Stimulated activated memory B cell treated with anti-CD40 and anti-IgM and Interleukin-4, amounts not matched to agents 10 μg/mL and 1 μg/mL and 100 μg/mL, for 72 hours (primary cell): ENCODE results near the gene IL7R.

Experiments
- ATAC-seq: fragments of 150-1000 bp; cut with Tn5 transposase; 2 replicates; pipeline ENCODE4 v1.10.0; 2021
- H3K27ac Mint-ChIP-seq: one replicate; pipeline ENCODE4 v1.8.0; 2022; ENCODE audit warnings: mild to moderate bottlenecking, mixed read lengths
- H3K27me3 Mint-ChIP-seq: one replicate; pipeline ENCODE4 v1.8.0; 2022; ENCODE audit warnings: mixed read lengths
- H3K36me3 Mint-ChIP-seq: one replicate; pipeline ENCODE4 v1.8.0; 2022; ENCODE audit warnings: mixed read lengths
- H3K4me1 Mint-ChIP-seq: one replicate; pipeline ENCODE4 v1.8.0; 2022; ENCODE audit warnings: mixed read lengths
- H3K4me3 Mint-ChIP-seq: one replicate; pipeline ENCODE4 v1.8.0; 2022; ENCODE audit warnings: mild to moderate bottlenecking, moderate library complexity, mixed read lengths
- H3K9me3 Mint-ChIP-seq: one replicate; pipeline ENCODE4 v1.8.0; 2022; ENCODE audit warnings: mixed read lengths

Gene IL7R, protein sequence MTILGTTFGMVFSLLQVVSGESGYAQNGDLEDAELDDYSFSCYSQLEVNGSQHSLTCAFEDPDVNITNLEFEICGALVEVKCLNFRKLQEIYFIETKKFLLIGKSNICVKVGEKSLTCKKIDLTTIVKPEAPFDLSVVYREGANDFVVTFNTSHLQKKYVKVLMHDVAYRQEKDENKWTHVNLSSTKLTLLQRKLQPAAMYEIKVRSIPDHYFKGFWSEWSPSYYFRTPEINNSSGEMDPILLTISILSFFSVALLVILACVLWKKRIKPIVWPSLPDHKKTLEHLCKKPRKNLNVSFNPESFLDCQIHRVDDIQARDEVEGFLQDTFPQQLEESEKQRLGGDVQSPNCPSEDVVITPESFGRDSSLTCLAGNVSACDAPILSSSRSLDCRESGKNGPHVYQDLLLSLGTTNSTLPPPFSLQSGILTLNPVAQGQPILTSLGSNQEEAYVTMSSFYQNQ

DNA sequence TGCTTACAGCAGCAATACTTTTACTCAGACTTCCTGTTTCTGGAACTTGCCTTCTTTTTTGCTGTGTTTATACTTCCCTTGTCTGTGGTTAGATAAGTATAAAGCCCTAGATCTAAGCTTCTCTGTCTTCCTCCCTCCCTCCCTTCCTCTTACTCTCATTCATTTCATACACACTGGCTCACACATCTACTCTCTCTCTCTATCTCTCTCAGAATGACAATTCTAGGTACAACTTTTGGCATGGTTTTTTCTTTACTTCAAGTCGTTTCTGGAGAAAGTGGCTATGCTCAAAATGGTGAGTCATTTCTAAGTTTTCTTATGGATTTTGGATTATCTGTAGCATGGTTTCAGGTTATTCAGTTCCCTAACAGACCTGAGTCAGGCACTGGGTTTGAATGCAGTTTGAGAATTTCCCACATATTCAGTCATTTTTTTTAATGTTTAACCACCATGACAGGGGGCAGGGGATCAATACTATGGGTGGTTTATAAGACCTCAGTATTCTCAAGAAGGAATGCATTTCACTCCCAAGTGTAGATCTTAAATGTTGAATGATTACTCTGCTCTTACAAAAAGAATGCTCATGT, at the start of gene IL7R:
IL7R (plus strand) TSS at position 127 of the 587 bp plus-strand sequence; CDS start at position 214, 87 bp downstream.
- H3K36me3 Mint-ChIP-seq = no peaks in the 10 kb centered on the region
- H3K27ac Mint-ChIP-seq = no peak within 1 kb of the TSS
- H3K27me3 Mint-ChIP-seq = no peaks in the 10 kb centered on the region
- H3K4me1 Mint-ChIP-seq = no peaks in the 10 kb centered on the region
- no peak for ATAC-seq
- H3K4me3 Mint-ChIP-seq = no peak within 1 kb of the TSS
- peaks cover 3% of the 10 kb centered on the region for H3K9me3 Mint-ChIP-seq

DNA sequence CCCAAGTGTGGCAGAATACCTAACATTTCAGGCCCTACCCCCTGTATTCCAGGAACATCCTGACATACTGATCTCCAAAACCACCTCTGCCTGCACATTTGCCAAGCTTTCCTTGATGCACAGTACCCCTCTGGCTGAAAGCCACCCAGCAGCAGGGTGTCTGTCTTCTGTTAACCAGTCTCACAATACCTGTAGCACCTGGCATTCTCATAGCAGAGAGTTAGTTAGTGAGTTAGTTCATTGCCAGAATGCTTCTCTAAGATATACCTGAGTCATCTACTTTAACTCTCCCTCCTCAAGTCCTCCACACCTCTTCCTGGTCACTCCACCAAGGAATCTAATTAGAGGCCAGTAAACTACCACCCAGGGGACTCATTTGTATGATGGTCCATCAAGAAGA, 46.1 kb upstream of the IL7R start:
- Mint-ChIP-seq H3K36me3 (no peaks in the 10 kb centered on the region), H3K27ac (no peak overlapping the region), H3K4me3 (no peak overlapping the region), H3K4me1 (no peaks in the 10 kb centered on the region), H3K9me3 (no peaks in the 10 kb centered on the region), H3K27me3 (no peaks in the 10 kb centered on the region)
- ATAC-seq = no peak

DNA sequence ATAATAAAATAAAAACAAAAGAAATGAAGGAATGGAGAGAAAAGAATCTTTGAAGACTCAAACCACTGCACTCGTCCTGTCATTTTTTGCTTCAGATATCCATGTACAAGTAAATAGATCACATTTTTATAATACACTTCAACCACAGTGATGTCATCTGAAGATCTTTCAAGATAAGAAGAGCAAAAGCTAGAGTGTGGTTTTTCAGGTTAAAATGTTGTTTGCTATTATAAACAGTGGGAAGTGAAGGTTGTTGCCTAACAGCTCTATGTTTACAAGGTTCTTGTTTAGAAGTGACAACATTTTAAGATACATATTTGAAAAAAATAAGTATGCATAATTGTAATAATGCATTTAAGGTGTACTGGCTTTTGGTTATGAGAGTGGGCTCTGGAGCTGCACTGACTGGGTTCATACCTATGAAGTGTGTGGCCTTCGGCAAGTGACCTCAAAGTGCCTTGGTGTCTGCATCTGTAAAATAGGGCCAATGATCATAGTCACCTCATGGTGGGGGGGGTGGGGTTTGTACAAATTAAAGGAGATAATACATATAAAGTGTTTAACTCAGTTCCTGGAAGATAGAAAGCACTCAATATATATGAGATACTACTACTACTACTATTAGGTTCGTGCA, 45.5 kb upstream of the IL7R start:
- no peak overlapping the region for H3K27ac Mint-ChIP-seq
- no peaks in the 10 kb centered on the region for H3K4me1 Mint-ChIP-seq
- ATAC-seq = no peak
- H3K36me3 Mint-ChIP-seq = no peaks in the 10 kb centered on the region
- H3K4me3 Mint-ChIP-seq = no peak overlapping the region
- H3K9me3 Mint-ChIP-seq = no peaks in the 10 kb centered on the region
- H3K27me3 Mint-ChIP-seq = no peaks in the 10 kb centered on the region

DNA sequence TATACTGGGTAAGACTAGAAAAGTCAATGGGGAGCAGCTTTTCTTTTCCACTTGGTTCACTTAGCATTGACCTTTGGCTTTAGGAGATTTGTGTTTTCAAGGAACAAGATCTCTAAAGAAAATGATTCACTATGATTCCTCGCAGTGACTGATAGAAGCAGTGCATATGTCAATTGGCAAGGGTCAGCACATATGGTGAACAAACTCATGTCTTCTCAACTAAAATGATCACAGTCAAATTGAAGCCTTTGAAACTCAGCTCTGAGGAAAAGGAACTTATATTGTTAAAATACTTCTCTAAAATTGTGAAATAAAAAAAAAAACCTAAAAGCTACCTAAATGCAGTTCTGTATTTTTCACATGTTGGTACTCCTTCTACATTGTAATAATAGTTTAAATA, 43.2 kb upstream of the IL7R start:
- Mint-ChIP-seq H3K9me3 (no peaks in the 10 kb centered on the region), H3K4me3 (no peak overlapping the region), H3K4me1 (no peaks in the 10 kb centered on the region), H3K36me3 (no peaks in the 10 kb centered on the region), H3K27ac (no peak overlapping the region), H3K27me3 (no peaks in the 10 kb centered on the region)
- ATAC-seq = no peak

DNA sequence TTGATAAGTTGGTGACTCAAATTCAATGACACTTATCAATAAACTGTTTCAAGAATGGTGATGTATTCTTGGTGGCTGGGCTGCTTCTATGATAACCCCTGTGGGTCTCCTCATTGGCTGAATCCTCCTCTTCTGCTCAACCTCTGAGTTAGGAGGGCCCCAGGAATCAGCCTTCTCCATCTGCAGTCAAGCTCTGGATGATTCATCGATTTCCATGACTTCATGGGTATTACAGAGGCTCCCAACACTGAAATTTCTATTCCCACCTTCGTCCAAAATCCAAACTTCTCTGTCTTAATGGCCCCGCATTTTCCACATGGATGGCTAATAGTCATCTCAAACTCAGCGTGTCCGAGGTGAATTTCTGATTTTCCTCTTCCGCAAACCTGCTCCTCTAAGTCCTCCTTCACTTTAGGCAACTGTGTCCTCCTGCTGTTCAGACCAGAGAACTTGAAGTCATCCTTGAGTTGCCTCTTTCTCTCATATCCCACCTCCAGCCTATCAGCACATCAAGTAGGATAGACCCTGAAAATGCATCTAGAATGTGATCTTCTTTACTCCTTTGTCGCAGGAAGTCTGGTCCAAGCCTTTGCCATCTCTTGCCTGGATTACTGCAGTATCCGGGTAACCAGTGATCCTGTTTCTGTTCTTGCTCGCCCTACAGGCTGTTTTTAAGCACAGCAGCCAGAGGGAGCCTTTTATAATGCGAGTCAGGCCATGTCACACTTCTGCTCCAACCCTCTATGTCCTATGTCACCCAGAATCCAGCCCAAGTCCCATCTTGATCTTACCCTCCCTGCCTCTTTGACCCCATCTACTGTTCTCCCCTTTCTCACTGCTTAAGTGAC, 41.4 kb upstream of the IL7R start:
- Mint-ChIP-seq H3K9me3 (no peaks in the 10 kb centered on the region), H3K36me3 (no peaks in the 10 kb centered on the region), H3K27me3 (no peaks in the 10 kb centered on the region), H3K27ac (no peak overlapping the region), H3K4me1 (no peaks in the 10 kb centered on the region), H3K4me3 (no peak overlapping the region)
- ATAC-seq = no peak

DNA sequence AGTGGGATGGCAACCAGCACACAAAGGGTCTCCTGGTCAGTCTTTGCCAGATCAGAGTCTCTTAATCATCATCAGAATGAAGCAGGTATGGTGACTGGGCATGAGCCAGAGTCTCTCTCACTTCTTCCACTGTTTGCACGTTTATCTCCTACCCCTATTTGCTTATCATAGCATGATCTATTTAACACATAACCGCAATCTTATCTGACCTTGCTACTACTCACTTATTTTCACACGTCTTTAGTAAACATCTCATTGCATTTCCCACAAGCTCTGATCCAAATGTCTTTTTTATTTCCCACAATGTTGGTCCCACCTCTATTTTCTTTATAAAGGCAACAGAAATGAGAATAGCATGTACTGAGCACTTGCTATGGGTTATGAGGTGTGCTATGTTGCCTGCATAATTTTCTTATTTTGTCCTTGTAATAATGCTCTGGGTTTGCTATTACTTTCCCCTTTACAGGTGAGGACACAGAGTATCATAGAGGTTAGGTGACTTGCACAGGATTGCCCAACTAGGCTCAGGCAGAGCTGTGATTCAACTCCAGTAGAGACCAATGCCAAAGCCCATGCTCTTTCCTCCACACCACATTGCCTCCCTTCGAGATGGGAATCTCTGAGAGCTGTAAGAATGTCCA, 39.7 kb upstream of the IL7R start:
- H3K27me3 Mint-ChIP-seq = no peaks in the 10 kb centered on the region

DNA sequence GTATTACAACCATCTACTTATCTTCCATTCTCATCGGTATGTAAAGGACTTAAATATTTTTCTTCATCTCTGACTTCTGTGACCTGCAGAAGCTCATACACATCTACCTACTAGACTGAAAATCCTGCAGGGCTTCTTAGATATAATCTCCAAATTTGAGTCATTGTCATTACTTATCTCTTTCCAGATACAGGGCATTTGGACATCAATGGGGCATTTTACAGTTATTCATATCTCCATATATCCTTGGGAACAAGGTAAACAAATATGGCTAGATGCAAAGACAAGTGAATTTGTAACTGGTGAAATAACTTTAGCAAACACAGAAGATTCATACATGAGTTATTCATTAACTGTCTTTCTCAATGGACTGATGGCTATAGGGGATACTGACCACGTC, 37.7 kb upstream of the IL7R start:
- Mint-ChIP-seq H3K27me3 (no peaks in the 10 kb centered on the region), H3K9me3 (no peaks in the 10 kb centered on the region), H3K4me1 (no peaks in the 10 kb centered on the region), H3K27ac (no peak overlapping the region), H3K36me3 (no peaks in the 10 kb centered on the region), H3K4me3 (no peak overlapping the region)
- ATAC-seq = no peak

More for the DNA sequence above, 39.7 kb upstream of the IL7R start:
- ATAC-seq = peak; percentile 18
- Mint-ChIP-seq H3K4me1 (no peaks in the 10 kb centered on the region), H3K27ac (no peak overlapping the region), H3K9me3 (no peaks in the 10 kb centered on the region), H3K4me3 (no peak overlapping the region), H3K36me3 (no peaks in the 10 kb centered on the region)

DNA sequence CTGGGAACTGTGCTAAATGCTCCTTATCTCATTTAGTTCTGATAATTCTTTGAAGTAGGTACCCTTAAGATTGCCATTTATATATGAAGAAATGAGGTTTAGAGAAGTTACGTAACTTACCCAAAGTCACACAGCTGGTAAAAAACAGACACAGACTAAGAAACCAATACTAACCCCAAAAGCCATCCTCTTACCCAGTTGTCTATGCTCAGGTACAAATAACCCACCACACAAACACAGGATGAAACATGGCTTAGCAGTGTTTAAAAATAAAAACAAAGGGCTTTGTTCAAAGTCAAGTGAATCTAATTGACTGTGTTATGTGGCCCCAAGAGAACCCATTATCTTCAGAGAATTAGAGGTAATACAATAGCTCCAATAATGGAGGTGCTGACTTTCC, 37.0 kb upstream of the IL7R start:
- no peak overlapping the region for H3K27ac Mint-ChIP-seq
- H3K36me3 Mint-ChIP-seq = no peaks in the 10 kb centered on the region
- no peak for ATAC-seq
- H3K4me3 Mint-ChIP-seq = no peak overlapping the region
- H3K4me1 Mint-ChIP-seq = no peaks in the 10 kb centered on the region
- H3K27me3 Mint-ChIP-seq = no peaks in the 10 kb centered on the region
- no peaks in the 10 kb centered on the region for H3K9me3 Mint-ChIP-seq

DNA sequence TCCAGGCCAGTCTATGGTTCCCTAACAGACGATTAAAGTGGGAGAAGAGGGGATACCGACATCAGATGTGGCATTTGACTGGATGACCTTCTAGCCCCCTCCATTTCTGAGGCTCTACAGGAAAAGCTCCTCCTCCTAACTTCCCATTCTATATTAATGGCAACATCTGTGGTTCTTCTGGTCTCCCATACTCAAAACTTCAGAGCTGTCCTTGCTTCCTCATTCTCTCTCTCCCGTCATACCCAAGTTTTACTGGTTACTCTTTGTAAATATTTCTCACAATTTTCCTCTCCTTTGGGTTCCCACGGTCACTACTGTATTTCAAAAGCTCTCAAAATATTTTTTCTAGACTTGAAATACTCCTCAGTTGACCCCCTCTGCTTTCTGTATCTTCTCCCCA, 36.0 kb upstream of the IL7R start:
- H3K4me1 Mint-ChIP-seq = no peaks in the 10 kb centered on the region
- no peak overlapping the region for H3K27ac Mint-ChIP-seq
- no peaks in the 10 kb centered on the region for H3K9me3 Mint-ChIP-seq
- ATAC-seq = no peak
- no peaks in the 10 kb centered on the region for H3K27me3 Mint-ChIP-seq
- no peak overlapping the region for H3K4me3 Mint-ChIP-seq
- no peaks in the 10 kb centered on the region for H3K36me3 Mint-ChIP-seq

DNA sequence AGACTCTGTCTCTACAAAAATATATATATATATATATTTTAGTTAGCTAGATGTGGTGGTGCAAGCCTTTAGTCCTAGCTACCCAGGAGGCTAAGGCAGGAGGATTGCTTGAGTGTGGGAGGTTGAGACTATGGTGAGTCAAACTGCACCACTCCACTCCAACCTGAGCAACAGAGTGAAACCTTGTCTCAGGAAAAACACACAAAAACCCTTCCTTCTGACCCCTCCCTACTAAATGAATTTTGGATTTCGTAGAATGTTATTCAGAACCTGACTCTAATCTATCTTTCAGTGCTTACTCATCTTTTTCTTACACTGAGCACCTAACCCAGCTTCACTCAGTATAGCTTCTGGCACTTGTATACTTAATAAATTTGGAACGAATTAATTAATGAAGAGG, 35.2 kb upstream of the IL7R start:
- no peaks in the 10 kb centered on the region for H3K9me3 Mint-ChIP-seq
- no peaks in the 10 kb centered on the region for H3K27me3 Mint-ChIP-seq
- no peaks in the 10 kb centered on the region for H3K36me3 Mint-ChIP-seq
- no peak for ATAC-seq
- H3K27ac Mint-ChIP-seq = no peak overlapping the region
- H3K4me3 Mint-ChIP-seq = no peak overlapping the region
- no peaks in the 10 kb centered on the region for H3K4me1 Mint-ChIP-seq

DNA sequence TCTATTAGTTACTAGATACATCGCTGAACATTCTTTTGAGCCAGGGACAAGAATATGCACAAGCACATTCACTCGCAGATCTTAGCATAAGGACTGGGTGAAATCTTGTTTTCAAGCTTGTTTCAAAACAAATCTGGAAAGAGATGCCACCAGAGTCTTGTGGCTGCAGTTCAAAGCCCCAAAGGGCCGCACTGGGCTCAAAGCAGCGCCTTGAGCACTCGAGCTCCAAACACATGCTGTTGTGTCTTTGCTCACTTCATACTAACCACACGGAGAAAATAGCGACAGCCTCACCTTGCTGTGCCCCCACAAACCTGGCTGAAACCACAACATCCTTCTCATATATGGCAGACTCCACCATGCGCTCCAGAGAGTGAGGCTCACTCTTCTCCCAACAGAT, 34.2 kb upstream of the IL7R start:
- no peaks in the 10 kb centered on the region for H3K36me3 Mint-ChIP-seq
- H3K4me1 Mint-ChIP-seq = no peaks in the 10 kb centered on the region
- no peak overlapping the region for H3K4me3 Mint-ChIP-seq
- no peaks in the 10 kb centered on the region for H3K27me3 Mint-ChIP-seq
- no peak for ATAC-seq
- no peak overlapping the region for H3K27ac Mint-ChIP-seq
- H3K9me3 Mint-ChIP-seq = no peaks in the 10 kb centered on the region

DNA sequence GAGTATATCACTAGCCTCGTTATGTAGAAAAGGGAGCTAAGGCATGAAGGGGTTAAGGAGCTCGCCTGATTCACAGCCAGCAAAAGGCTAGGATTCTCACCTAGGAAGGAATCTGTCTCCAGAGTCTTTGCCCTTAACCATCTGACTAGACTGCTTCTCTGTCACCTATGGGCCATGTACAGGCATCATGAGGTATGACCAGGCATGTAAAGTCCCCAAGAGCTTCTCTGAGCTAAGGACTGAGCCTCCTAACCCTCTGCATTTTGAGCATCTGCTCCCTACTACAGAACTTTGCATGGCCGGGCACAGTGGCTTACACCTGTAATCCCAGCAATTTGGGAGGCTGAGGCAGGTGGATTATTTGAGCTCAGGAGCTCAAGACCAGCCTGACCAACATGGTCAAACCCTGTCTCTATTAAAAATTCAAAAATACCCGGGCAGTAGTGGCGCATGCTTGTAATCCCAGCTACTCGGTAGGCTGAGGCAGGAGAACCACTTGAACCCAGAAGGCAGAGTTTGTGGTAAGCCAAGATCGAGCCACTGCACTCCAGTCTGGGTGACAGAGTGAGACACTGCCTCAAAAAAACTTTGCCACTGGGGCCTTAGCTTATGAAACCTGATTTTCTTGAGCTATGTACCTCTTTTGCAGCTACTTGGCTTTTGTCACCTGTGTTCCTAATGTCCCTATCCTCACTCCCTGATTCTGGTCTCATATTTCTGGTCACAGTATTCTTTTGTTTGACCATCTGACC, 33.2 kb upstream of the IL7R start:
- no peaks in the 10 kb centered on the region for H3K27me3 Mint-ChIP-seq
- no peak overlapping the region for H3K27ac Mint-ChIP-seq
- no peaks in the 10 kb centered on the region for H3K36me3 Mint-ChIP-seq
- no peak for ATAC-seq
- H3K4me1 Mint-ChIP-seq = no peaks in the 10 kb centered on the region
- H3K9me3 Mint-ChIP-seq = no peaks in the 10 kb centered on the region
- H3K4me3 Mint-ChIP-seq = no peak overlapping the region

DNA sequence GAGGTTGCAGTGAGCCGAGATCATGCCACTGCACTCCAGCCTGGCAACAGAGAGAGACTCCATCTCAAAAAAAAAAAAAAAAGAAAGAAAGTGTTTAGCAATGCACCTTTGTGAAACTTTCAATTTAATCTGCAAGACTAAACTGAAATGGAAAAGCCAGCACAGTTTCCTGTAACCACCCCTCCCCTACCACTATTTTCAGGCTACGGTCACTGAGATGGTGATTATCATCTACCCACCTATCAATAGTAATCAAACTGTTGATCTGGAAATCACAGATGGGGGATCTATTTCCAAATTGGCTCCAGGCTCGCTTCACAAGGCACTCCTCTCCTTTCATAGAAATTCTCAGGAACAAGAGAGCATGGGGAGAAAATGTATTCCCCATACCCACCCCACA, 30.6 kb upstream of the IL7R start:
- H3K4me3 Mint-ChIP-seq = no peak overlapping the region
- no peak overlapping the region for H3K27ac Mint-ChIP-seq
- no peaks in the 10 kb centered on the region for H3K4me1 Mint-ChIP-seq
- no peak for ATAC-seq
- no peaks in the 10 kb centered on the region for H3K9me3 Mint-ChIP-seq
- no peaks in the 10 kb centered on the region for H3K36me3 Mint-ChIP-seq
- H3K27me3 Mint-ChIP-seq = no peaks in the 10 kb centered on the region

DNA sequence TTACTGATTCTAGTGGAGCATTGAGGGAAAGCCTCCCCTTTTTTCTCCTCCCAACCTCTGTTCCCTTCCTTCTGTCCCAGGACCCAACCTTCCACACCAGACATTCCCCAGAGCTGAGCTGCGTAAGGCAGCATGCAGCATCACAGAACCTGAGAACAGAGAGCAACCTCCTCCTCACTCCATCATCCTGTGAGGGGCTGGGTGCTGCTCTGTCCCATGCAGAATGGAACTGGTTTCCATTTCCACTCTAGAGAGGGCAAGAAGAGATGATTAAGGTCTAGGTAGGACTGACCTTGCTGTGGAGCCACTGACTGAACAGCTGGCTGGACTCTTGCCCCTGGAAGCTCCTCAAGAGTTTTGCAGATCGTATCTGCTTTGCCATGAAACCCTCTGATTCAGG, 30.1 kb upstream of the IL7R start:
- H3K9me3 Mint-ChIP-seq = no peaks in the 10 kb centered on the region
- H3K4me3 Mint-ChIP-seq = no peak overlapping the region
- no peak overlapping the region for H3K27ac Mint-ChIP-seq
- H3K4me1 Mint-ChIP-seq = no peaks in the 10 kb centered on the region
- no peak for ATAC-seq
- no peaks in the 10 kb centered on the region for H3K36me3 Mint-ChIP-seq
- no peaks in the 10 kb centered on the region for H3K27me3 Mint-ChIP-seq
